PC-3 (cell line): ENCODE measurements around the gene MGAT4A. TPM values are rescaled to one million over a fixed set of nuclear protein-coding genes. Genes with fewer than 3 reads are reported as not detected.

Experiments used
- ATAC-seq: fragments of 200-7000 bp; cut with Tn5 transposase; 2 replicates; pipeline ENCODE4 v1.9.1; 2020; ENCODE audit warnings: mild to moderate bottlenecking, moderate library complexity
- BruUV-seq: library from RNA; stranded (reverse); fragments of 400-500 nt; replicated peaks from 2 replicates; lab custom pipeline; 2021; lab: Mats Ljungman, UMichigan
- CTCF ChIA-PET: fragments of 300-600 bp; sonication (Branson Sonifier 250); formaldehyde crosslinking; loops from one replicate; lab custom pipeline; 2022; ENCODE audit warnings: antibody characterized with exemption; lab: Charles Lee
- POLR2A ChIA-PET: fragments of 300-600 bp; sonication (Branson Sonifier 250); formaldehyde crosslinking; loops from one replicate; lab custom pipeline; 2022; ENCODE audit warnings: antibody characterized with exemption; ENCODE audit not compliant: unreplicated experiment; lab: Charles Lee
- DNase-seq: peaks from one replicate; pipeline ENCODE4 v3.0.0-alpha.2; 2015
- H2AFZ ChIP-seq: fragments of 300-600 bp; sonication (generic); 2 replicates; pipeline ENCODE4 v1.6.0; 2016; ENCODE audit warnings: antibody characterized with exemption, low read length
- H3F3A ChIP-seq: fragments of 300-600 bp; sonication (generic); one replicate; pipeline ENCODE4 v1.6.0; 2017; ENCODE audit warnings: antibody characterized with exemption, low read length, control low read depth, mild to moderate bottlenecking; ENCODE audit not compliant: unreplicated experiment
- H3K27ac ChIP-seq: fragments of 300-600 bp; sonication (generic); 2 replicates; pipeline ENCODE4 v1.5.1; 2016; ENCODE audit warnings: mild to moderate bottlenecking, low read length
- H3K27me3 ChIP-seq: fragments of 300-600 bp; sonication (generic); 2 replicates; pipeline ENCODE4 v1.6.1; 2016; ENCODE audit warnings: low read length, mixed read lengths
- H3K36me3 ChIP-seq: fragments of 300-600 bp; sonication (generic); 2 replicates; pipeline ENCODE4 v1.6.1; 2016; ENCODE audit warnings: low read depth, mixed run types, low read length, mixed read lengths
- H3K4me1 ChIP-seq: fragments of 300-600 bp; sonication (generic); 2 replicates; pipeline ENCODE4 v1.5.1; 2016; ENCODE audit warnings: low read length; ENCODE audit not compliant: insufficient read depth
- H3K4me2 ChIP-seq: fragments of 300-600 bp; sonication (generic); 2 replicates; pipeline ENCODE4 v1.6.0; 2016; ENCODE audit warnings: low read length
- H3K4me3 ChIP-seq: fragments of 300-600 bp; sonication (generic); 2 replicates; pipeline ENCODE4 v1.5.1; 2016; ENCODE audit warnings: mild to moderate bottlenecking, low read length, mixed read lengths
- H3K79me2 ChIP-seq: fragments of 300-600 bp; sonication (generic); 2 replicates; pipeline ENCODE4 v1.6.1; 2017; ENCODE audit warnings: low read length, mixed read lengths
- H3K9ac ChIP-seq: fragments of 300-600 bp; sonication (generic); 2 replicates; pipeline ENCODE4 v1.6.0; 2016; ENCODE audit warnings: mild to moderate bottlenecking, low read length
- H3K9me2 ChIP-seq: fragments of 300-600 bp; sonication (generic); replicated peaks from 2 replicates; pipeline ENCODE4 v1.6.1; 2016; ENCODE audit warnings: mixed run types, low read length, mixed read lengths
- H3K9me3 ChIP-seq: fragments of 300-600 bp; sonication (generic); 2 replicates; pipeline ENCODE4 v1.6.1; 2016; ENCODE audit warnings: low read length, mixed read lengths
- H4K20me1 ChIP-seq: fragments of 300-600 bp; sonication (generic); 2 replicates; pipeline ENCODE4 v1.6.1; 2016; ENCODE audit warnings: low read length, mixed read lengths
- CTCF ChIP-seq: fragments of 300-600 bp; sonication (generic); conservative IDR thresholded peaks from 2 replicates; pipeline ENCODE4 v1.5.1; 2017; ENCODE audit warnings: antibody characterized with exemption, low read depth, mild to moderate bottlenecking, low read length
- EZH2 ChIP-seq: fragments of 300-600 bp; sonication (generic); IDR thresholded peaks from one replicate; pipeline ENCODE4 v1.6.1; 2017; ENCODE audit warnings: antibody characterized with exemption, mild to moderate bottlenecking, low read length; ENCODE audit not compliant: unreplicated experiment
- EZH2phosphoT487 ChIP-seq: fragments of 300-600 bp; sonication (generic); IDR thresholded peaks from 2 replicates; pipeline ENCODE4 v1.6.1; 2018; ENCODE audit warnings: mild to moderate bottlenecking, antibody characterized with exemption, low read length, borderline replicate concordance
- intact Hi-C: fragments of 100-400 bp; cut with micrococcal nuclease; formaldehyde crosslinking; loops from 2 replicates; pipeline ENCODE4 v1.9.0; 2023
- total RNA-seq: library from RNA; depleted of rRNA; stranded (reverse); fragments of >200 nt; gene quantifications from 2 replicates; pipeline ENCODE4 v1.2.3, GENCODE V29; 2014

MGAT4A gene
- total RNA-seq, 1 experiment from 2014 or later: 6.1 TPM

DNA sequence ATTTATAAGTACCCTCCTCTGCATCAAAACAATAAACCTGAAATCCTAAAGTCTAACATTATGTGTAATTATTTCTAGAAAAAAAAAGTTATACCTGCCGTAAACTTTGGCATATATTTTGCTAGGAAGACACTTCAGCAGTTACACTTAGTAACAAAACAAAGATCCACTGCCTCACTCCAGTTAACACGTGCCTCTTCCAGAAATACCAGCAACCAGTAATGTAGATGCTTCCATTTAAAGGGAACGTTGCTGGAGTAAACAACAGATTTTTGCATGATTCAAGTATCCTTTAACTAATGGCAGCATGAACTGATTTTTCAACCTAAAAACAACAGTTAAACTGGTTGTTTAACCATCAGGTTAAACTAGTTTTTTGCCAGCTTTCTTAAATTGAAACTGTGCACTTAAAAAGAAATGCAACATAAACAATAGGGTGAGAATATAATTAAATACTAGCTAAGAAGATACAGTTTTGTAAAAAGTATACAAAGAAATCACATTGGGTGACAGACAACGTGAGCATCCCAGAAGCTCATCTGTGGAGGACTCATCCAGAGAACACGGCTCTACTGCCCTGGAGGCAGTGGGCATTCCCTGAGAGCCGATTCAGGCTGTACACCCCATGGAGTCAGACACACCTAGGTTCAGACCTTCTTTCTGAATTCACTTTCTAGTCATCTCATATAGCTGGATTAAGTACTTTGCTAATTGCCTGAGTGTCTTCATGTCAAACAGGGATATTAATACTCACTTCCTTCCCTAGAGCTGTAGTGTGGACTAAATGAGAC, 22.3 kb downstream of the MGAT4A start:
- no peak overlapping the region for H3K9ac ChIP-seq
- H3K79me2 ChIP-seq: no peaks in the 10 kb centered on the region
- no peak for ATAC-seq
- H3F3A ChIP-seq: no peaks in the 10 kb centered on the region
- BruUV-seq: no TSS peak
- H3K4me1 ChIP-seq: peaks cover 6% of the 10 kb centered on the region
- no peak overlapping the region for H3K4me3 ChIP-seq
- no peaks in the 10 kb centered on the region for H3K9me3 ChIP-seq
- H4K20me1 ChIP-seq: no peaks in the 10 kb centered on the region
- POLR2A ChIA-PET: no interaction called here
- CTCF ChIA-PET: no interaction called here
- no peak for DNase-seq
- no peaks in the 10 kb centered on the region for H3K9me2 ChIP-seq
- H2AFZ ChIP-seq: no peak overlapping the region
- H3K36me3 ChIP-seq: no peaks in the 10 kb centered on the region
- TF ChIP-seq EZH2: no peak
- intact Hi-C loops: no loop called here
- H3K27ac ChIP-seq: no peak overlapping the region
- no peaks in the 10 kb centered on the region for H3K27me3 ChIP-seq
- no peak overlapping the region for H3K4me2 ChIP-seq

DNA sequence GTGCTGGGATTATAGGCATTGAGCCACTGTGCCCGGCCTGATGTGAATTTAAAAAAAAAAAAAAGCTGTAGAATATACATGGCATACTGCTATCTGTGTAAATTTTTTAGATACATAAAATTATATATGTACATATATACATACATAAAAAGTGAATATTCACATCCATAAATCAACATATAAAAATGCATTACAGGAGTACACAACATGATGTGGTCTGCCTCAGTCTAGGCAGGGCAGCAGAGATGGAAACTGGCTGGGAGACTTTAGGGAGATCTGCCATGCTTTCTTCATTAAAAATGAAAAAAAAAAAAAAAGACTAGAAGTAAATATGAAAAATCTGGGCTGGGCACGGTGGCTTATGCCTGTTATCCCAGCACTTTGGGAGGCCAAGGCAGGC, 24.3 kb downstream of the MGAT4A start:
- CTCF ChIA-PET: interaction anchor here (0.7 kb wide), 1 partner anchor 72 kb away, joined by 7 read pairs; no protein-coding TSS in a partner anchor

GRCh38 chr2:98705333-98705617, 25.7 kb downstream of the MGAT4A start:
- TF ChIP-seq EZH2 (no peak), CTCF (no peak), EZH2phosphoT487 (no peak)
- H3K9me2 ChIP-seq: no peaks in the 10 kb centered on the region
- no peaks in the 10 kb centered on the region for H3K27me3 ChIP-seq
- no peak for ATAC-seq
- H3K4me2 ChIP-seq: no peak overlapping the region
- BruUV-seq: no TSS peak
- ChIA-PET POLR2A (no interaction called here), CTCF (no interaction called here)
- intact Hi-C loops: no loop called here
- H3K4me3 ChIP-seq: no peak overlapping the region
- H3K27ac ChIP-seq: no peak overlapping the region
- no peaks in the 10 kb centered on the region for H4K20me1 ChIP-seq
- H2AFZ ChIP-seq: no peak overlapping the region
- peaks cover 7% of the 10 kb centered on the region for H3K4me1 ChIP-seq
- no peaks in the 10 kb centered on the region for H3K9me3 ChIP-seq
- no peaks in the 10 kb centered on the region for H3K79me2 ChIP-seq
- H3K36me3 ChIP-seq: no peaks in the 10 kb centered on the region
- no peak overlapping the region for H3K9ac ChIP-seq
- H3F3A ChIP-seq: no peaks in the 10 kb centered on the region
- no peak for DNase-seq

More for the DNA sequence above, 24.3 kb downstream of the MGAT4A start:
- ATAC-seq: no peak
- H3K4me3 ChIP-seq: no peak overlapping the region
- TF ChIP-seq EZH2 (no peak), EZH2phosphoT487 (no peak), CTCF (no peak)
- no peak overlapping the region for H3K4me2 ChIP-seq
- no peak overlapping the region for H3K9ac ChIP-seq
- intact Hi-C loops: no loop called here
- H3K9me3 ChIP-seq: no peaks in the 10 kb centered on the region
- BruUV-seq: no TSS peak
- H2AFZ ChIP-seq: no peak overlapping the region
- no peaks in the 10 kb centered on the region for H3F3A ChIP-seq
- H3K27me3 ChIP-seq: no peaks in the 10 kb centered on the region
- POLR2A ChIA-PET: no interaction called here
- no peaks in the 10 kb centered on the region for H4K20me1 ChIP-seq
- H3K9me2 ChIP-seq: no peaks in the 10 kb centered on the region
- H3K36me3 ChIP-seq: no peaks in the 10 kb centered on the region
- no peaks in the 10 kb centered on the region for H3K79me2 ChIP-seq
- DNase-seq: no peak
- no peak overlapping the region for H3K27ac ChIP-seq
- no peaks in the 10 kb centered on the region for H3K4me1 ChIP-seq
